Esophagus squamous epithelium (tissue), 5 donors: Measurements from ENCODE around the gene SETMAR. TPM values are rescaled to one million over a fixed set of nuclear protein-coding genes. Genes with fewer than 3 reads are reported as not detected.

ENCODE experiments used
- DNase-seq: peaks from one replicate; lab custom pipeline; 2025; lab: John Stamatoyannopoulos, UW
- H3K27ac ChIP-seq, 4 donors: fragments of 200-600 bp; sonication (generic); one replicate each; pipeline ENCODE4 v1.5.1; 2016 to 2019; ENCODE audit warnings: mild to moderate bottlenecking in 1 of 4
- H3K27me3 ChIP-seq, 4 donors: fragments of 200-600 bp; sonication (generic); 1 replicate in 3 of 4; 2 replicates in 1 of 4; pipeline versions ENCODE4 v1.5.1 to v1.6.0; 2017 to 2021; ENCODE audit warnings: antibody characterized with exemption in 1 of 4
- H3K36me3 ChIP-seq, 3 donors: fragments of 200-600 bp; sonication (generic); one replicate each; pipeline ENCODE4 v1.5.1; 2016 to 2019
- H3K4me1 ChIP-seq, 3 donors: fragments of 200-600 bp; sonication (generic); one replicate each; pipeline ENCODE4 v1.5.1; 2017 to 2019
- H3K4me3 ChIP-seq, 4 donors: fragments of 200-600 bp; sonication (generic); 1 replicate in 3 of 4; 2 replicates in 1 of 4; pipeline ENCODE4 v1.5.1; 2016 to 2019; ENCODE audit warnings: mild to moderate bottlenecking in 2 of 4, moderate library complexity in 1 of 4
- H3K9me3 ChIP-seq, 3 donors: fragments of 200-600 bp; sonication (generic); one replicate each; pipeline ENCODE4 v1.5.1; 2016 to 2019
- POLR2A ChIP-seq, 4 donors: fragments of 450-650 bp; IDR thresholded peaks; one replicate each; pipeline ENCODE4 v1.6.1; 2017; ENCODE audit warnings: antibody characterized with exemption in 4 of 4, mild to moderate bottlenecking in 4 of 4, moderate library complexity in 3 of 4
- WGBS, 2 donors: methylation state at CpG; one replicate each; pipeline ENCODE4 v1.1.5; 2018; 5-methylcytosine and 5-hydroxymethylcytosine counted together
- intact Hi-C: fragments of 100-400 bp; cut with DNase I; formaldehyde crosslinking; loops from one replicate; pipeline ENCODE4 v1.15.0; 2022
- total RNA-seq, 4 donors: library from RNA; depleted of rRNA; stranded (reverse); fragments of >200 nt; gene quantifications; one replicate each; pipeline ENCODE4 v1.1.0, GENCODE V29; 2016
- TF ChIP-seq, protein P1 (sequence below), 6 experiments: fragments of 450-650 bp in 4 of 6; fragments of 200-600 bp in 2 of 6; sonication (generic) in 2 of 6; IDR thresholded peaks; one replicate each; pipeline ENCODE4 v1.5.1; 2016 to 2019; ENCODE audit warnings: antibody characterized with exemption in 6 of 6, mild to moderate bottlenecking in 4 of 6, moderate library complexity in 4 of 6
- donor health status: DM: yes; HTN: yes; CAD: no.

Gene SETMAR
- total RNA-seq, 4 donors from 2014 or later, result 11.4 to 28.6 (median 16.0) TPM

DNA sequence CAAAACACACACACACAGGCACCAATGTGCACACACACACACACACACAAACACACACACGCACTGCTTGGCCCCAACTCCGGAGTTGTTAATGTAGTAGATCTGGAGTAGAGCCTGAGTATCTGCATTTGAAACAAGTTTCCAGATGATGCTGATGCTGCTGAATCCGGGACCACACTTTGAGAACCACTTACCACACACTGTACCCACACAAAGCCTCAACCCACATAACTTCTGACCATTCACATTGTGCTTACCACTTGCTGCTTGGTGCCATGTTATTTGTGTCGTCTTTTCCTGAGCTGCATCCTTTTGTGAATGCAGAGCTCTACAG lies 36.9 kb downstream of the SETMAR start:
- H3K4me1 ChIP-seq, result peaks cover 0 to 19% (median 9%) of the 10 kb centered on the region in 3 donors
- intact Hi-C loops, result no loop called here
- H3K27me3 ChIP-seq, result no peaks in the 10 kb centered on the region
- TF ChIP-seq, protein P1, sequence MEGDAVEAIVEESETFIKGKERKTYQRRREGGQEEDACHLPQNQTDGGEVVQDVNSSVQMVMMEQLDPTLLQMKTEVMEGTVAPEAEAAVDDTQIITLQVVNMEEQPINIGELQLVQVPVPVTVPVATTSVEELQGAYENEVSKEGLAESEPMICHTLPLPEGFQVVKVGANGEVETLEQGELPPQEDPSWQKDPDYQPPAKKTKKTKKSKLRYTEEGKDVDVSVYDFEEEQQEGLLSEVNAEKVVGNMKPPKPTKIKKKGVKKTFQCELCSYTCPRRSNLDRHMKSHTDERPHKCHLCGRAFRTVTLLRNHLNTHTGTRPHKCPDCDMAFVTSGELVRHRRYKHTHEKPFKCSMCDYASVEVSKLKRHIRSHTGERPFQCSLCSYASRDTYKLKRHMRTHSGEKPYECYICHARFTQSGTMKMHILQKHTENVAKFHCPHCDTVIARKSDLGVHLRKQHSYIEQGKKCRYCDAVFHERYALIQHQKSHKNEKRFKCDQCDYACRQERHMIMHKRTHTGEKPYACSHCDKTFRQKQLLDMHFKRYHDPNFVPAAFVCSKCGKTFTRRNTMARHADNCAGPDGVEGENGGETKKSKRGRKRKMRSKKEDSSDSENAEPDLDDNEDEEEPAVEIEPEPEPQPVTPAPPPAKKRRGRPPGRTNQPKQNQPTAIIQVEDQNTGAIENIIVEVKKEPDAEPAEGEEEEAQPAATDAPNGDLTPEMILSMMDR (IDR thresholded peaks at IDR 0.05), result no peak
- no peak for TF ChIP-seq POLR2A (IDR thresholded peaks at IDR 0.05)
- H3K36me3 ChIP-seq, result no peaks in the 10 kb centered on the region
- peak overlapping the region in 3 of 4 donors; percentile 62 to 70 (median 65) for H3K27ac ChIP-seq
- no peak for DNase-seq
- H3K9me3 ChIP-seq, result no peaks in the 10 kb centered on the region
- 91% methylated on average over 4 of the region's 4 CpGs for WGBS, 2 donors
- H3K4me3 ChIP-seq, result no peak overlapping the region

DNA sequence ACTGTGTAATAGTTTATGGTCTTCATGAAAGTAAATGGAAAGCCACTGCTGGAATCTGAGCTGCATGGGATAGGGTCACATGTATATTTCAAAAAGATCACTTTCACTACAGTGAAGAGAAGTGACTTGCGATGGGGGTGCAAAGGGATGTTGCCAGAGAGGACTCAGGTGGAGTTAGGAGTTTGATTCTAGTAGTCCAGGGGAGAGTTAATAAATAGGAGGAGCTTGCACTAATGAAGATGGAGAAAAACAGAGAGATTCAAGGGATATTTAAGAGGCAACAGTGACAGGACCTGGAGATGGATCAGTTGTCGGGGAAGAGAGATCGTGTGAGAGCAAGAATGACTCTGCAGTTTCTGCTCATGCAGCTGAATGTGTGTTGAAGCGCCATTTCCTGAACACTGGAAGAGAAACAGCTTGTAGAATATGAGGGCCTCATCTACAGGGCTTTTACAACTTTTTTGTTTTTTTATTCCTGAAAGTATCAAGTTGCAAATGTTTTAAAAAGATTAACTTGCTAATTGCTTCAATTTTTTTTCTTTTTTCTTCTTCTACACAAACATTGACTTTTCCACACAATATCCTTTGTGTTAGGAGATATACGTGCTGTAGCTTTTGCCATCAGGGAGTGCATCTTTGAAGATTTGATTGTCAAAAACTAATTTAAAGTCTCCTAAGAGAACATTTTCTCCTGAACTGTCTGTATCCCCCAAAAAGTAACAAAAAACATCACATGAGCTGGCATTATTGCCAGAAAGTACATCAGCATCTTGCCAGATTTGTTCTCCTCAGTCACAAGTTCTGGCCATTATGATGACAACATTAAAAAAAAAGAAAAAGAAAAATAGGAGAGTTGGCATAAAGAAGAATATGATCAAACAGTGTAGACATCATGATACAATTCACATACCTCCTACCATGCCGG lies 37.5 kb downstream of the SETMAR start:
- WGBS, 2 donors, result 67 to 76% methylated on average over 6 of the region's 6 CpGs
- H3K36me3 ChIP-seq, result no peaks in the 10 kb centered on the region
- TF ChIP-seq, protein P1 (IDR thresholded peaks at IDR 0.05), result no peak
- TF ChIP-seq POLR2A (IDR thresholded peaks at IDR 0.05), result no peak
- no peaks in the 10 kb centered on the region for H3K9me3 ChIP-seq
- peak overlapping the region in 3 of 4 donors; percentile 62 to 70 (median 65) for H3K27ac ChIP-seq
- DNase-seq, result no peak
- no peak overlapping the region for H3K4me3 ChIP-seq
- peaks cover 0 to 19% (median 9%) of the 10 kb centered on the region in 3 donors for H3K4me1 ChIP-seq
- no peaks in the 10 kb centered on the region for H3K27me3 ChIP-seq
- intact Hi-C loops, result no loop called here

DNA sequence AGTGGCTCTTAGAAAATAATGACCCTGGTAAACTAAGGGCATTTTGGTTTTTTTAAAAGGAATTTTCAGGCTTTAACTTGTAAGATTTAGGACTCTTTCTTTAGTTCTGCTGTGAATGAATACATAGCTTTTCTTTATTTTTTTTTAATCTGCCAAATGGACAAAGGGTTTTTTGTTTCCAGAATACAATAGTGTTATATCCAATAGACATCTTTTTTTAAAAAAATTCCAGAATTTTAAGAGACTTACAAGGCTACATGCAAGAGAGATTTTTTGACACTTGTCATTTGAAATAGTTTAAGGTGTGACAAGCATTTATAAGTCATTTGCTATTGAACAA lies 38.1 kb downstream of the SETMAR start:
- Histone ChIP-seq H3K27ac (peak overlapping the region in 2 of 4 donors; percentile 62 to 65), H3K27me3 (no peaks in the 10 kb centered on the region), H3K4me3 (no peak overlapping the region), H3K4me1 (peaks cover 0 to 19% (median 9%) of the 10 kb centered on the region in 3 donors), H3K36me3 (no peaks in the 10 kb centered on the region), H3K9me3 (no peaks in the 10 kb centered on the region)
- TF ChIP-seq POLR2A (IDR thresholded peaks at IDR 0.05), result no peak
- TF ChIP-seq, protein P1 (IDR thresholded peaks at IDR 0.05), result no peak
- no peak for DNase-seq
- intact Hi-C loops, result no loop called here

DNA sequence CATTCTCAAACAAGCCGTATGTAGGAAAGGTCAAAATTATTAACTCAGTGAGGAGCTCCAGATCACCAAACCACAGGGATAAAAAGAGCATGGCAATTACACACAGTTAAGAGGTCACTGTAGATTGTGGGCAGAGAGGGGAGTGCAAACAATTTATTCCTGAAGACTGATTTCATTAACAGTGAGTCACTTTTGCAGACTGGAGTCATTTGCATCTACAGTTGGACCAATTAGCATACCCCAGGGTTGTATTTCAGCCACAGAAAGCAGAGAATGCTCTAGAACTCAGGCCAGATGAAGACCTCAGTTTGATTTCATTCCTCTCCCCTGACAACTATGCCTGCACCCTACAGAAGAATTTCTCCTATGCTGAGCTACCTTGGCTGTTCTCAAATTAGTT lies 40.1 kb downstream of the SETMAR start:
- WGBS, 2 donors, result 88 to 100% methylated on average over 1 of the region's 1 CpG
- H3K27me3 ChIP-seq, result no peaks in the 10 kb centered on the region
- DNase-seq, result no peak

DNA sequence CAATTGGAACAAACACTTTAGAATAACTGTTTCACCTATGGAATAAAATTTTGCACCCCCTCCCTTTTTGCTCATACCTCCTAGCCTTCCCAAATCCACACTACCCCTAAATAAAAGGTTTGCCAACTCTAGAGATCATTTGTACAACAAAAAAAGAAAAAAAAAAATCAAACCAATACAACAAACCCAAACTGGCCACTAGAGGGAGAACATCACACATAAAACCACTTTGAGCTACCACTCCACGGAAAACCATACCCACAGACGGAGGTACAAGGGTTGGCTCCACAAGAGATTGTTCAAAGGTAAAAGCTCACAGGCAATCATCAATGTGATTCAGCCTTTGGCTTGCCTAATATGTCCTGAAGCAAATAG lies 47.6 kb downstream of the SETMAR start:
- Histone ChIP-seq H3K27me3 (no peaks in the 10 kb centered on the region), H3K4me1 (peaks cover 0 to 7% (median 0%) of the 10 kb centered on the region in 3 donors), H3K36me3 (no peaks in the 10 kb centered on the region), H3K9me3 (no peaks in the 10 kb centered on the region), H3K27ac (peak overlapping the region in 2 of 4 donors; percentile 36 to 37), H3K4me3 (peak overlapping the region in 3 of 4 donors; percentile 11 to 46 (median 24))
- TF ChIP-seq, protein P1 (IDR thresholded peaks at IDR 0.05), result peak; percentile 49 to 82 (median 64)
- no peak for TF ChIP-seq POLR2A (IDR thresholded peaks at IDR 0.05)
- WGBS, 2 donors, result 3% methylated on average over 2 of the region's 2 CpGs
- DNase-seq, result peak; percentile 3
- intact Hi-C loops, result loop anchor here (5.0 kb wide), 1 partner anchor 282 kb away; no protein-coding TSS in a partner anchor

More for the DNA sequence above, 40.1 kb downstream of the SETMAR start:
- Histone ChIP-seq H3K27ac (no peak overlapping the region), H3K4me3 (no peak overlapping the region), H3K36me3 (no peaks in the 10 kb centered on the region), H3K9me3 (no peaks in the 10 kb centered on the region), H3K4me1 (peaks cover 0 to 19% (median 9%) of the 10 kb centered on the region in 3 donors)
- TF ChIP-seq, protein P1 (IDR thresholded peaks at IDR 0.05), result no peak
- TF ChIP-seq POLR2A (IDR thresholded peaks at IDR 0.05), result no peak
- intact Hi-C loops, result no loop called here
